Muscle of arm (tissue), 12 donors: Measurements from ENCODE around the gene GLIS2. TPM values are rescaled to one million over a fixed set of nuclear protein-coding genes. Genes with fewer than 3 reads are reported as not detected.
A peak's percentile ranks its signal among the peaks of the same experiment; 100 is the strongest.

Source experiments
- DNase-seq: peaks from one replicate; pipeline ENCODE4 v3.0.0-alpha.2; 2013
- polyA plus RNA-seq, 12 donors: library from polyadenylated mRNA; unstranded; fragments of 120-200 nt; gene quantifications; one replicate each; pipeline ENCODE4 v1.2.1, GENCODE V29; 2013; ENCODE audit not compliant: insufficient read length in 12 of 12

The GLIS2 gene
- polyA plus RNA-seq, 12 donors = 13.6 to 35.0 (median 19.8) TPM; not detected in 1

DNA sequence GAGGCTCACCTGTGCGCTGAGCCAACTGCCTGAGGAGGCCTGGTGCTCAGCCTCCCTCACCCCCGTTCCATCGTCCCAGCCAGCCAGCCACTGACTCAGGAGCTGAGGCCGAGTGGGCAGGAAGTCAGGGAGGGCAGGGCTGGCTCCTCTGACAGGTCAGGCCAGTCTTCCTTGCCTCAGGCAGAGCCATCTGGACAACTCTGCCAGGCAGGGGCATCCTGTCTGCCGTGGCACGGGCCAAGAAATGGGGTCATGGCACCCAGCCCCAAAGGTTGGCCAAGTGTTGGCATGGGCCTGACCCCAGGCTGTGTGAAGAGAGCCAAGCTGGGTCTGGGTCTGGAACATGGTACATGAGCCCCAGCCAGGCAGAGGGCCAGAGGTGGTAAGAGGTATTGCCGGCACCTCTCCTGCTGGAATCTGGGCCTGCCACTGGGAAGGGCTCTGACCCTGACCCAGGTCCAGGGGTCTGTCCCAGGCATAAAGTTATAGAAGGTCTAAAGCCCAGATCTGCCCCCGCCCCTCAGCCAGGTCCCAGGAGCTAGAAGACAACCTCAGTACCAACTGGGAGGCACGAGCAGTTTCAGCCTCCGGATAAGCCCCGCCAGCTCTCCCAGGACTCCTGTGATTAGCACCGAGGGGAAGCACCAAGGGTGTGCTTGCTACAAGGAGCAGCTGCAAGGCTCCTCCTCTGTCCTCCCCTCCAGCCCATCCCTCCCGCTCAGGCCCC, 53.3 kb downstream of the GLIS2 start:
- DNase-seq = no peak

DNA sequence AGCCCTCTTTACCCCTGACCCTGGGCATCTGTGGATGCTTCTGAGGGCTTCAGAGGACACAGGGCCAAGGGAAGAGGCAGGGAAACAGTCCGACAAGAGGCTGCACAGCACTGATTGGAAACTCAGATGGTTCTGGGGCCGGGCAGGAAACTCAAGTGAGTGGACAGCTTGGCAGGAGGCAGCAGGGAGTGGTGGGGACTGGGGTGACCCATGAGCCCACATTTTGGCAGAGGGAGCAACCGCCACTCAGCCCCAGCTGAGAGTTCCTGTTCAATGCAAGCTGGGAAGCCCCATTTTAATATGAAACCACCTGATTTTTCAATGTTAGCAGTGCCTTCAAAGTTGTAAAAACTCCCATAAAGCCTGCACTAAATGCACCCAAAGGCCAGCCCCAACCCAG, 54.3 kb downstream of the GLIS2 start:
- DNase-seq = no peak

DNA sequence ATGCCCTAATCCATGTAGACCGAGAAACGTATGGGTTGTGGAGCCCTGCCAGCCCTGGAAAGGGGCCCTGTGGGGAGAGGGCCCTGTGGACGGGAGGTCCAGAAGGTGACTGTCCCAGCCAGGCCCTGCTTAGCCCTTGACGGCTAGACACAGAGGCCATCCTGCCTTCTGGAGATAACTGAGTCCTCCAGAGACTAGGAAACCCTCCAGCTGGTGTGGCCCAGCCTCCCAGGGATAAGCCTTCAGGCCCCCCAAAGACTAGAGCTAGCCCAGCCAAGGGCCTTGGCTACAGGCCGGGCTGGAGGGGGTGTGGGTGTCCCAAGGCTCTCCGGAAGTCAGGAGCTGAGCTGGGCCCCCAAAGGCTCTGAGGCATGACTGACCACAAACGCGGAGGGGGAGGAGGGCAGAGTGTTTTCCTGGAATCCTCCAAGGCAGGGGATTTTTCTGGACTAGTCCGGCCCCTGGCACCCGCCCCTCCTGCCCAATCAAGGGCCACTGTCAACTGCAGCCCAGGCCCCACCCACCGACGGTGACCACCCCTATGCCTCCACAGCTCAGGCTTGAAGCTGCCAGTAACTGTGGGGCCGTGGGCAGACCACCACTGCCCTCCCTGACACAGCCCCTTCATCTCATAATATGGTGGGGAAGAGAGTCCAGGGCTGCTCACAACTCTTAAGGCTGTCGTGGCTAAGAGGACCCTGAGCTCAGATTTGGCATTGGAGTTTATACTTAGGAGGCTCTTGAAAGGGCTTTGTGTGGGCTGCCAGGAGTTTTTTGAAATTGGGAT, 54.9 kb downstream of the GLIS2 start:
- no peak for DNase-seq

GRCh38 chr16:4371357-4372000, 55.6 kb downstream of the GLIS2 start, which contains the start of gene VASN:
VASN (plus strand) TSS chr16:4371848; CDS start chr16:4380878, 9,030 bp downstream.
- DNase-seq = peak; percentile 81

DNA sequence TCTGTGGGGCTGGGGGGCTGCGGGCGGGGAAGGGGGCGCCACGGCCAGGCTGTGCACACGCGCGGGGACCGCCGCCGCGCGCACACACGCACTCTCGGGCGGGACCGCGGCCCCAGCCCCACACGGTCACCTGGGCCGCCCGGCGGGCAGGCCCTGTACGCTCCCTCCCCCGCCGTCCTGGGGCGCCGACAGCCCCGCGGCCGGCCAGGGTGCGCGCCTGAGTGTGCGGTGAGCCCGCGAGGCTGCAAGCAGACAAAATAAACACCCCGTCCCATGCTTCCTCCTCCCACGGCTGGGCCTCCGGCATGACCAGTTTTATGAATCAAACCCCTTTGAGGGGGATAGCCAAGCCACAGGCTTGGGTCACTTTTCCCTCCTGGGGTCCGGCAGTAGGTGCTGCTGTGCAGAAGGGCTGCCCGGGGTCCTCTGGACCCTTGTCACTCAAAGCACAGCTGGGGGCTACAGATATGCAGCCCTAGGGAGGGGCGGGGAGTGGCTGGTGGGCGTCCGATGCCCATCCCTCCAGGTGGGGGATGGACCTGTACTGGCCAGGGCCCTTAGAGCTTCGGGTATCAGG, 56.2 kb downstream of the GLIS2 start:
- DNase-seq = no peak

- DNase-seq = no peak
These were observed 56.9 kb downstream of the GLIS2 start for GRCh38 chr16:4372578-4373355.

DNA sequence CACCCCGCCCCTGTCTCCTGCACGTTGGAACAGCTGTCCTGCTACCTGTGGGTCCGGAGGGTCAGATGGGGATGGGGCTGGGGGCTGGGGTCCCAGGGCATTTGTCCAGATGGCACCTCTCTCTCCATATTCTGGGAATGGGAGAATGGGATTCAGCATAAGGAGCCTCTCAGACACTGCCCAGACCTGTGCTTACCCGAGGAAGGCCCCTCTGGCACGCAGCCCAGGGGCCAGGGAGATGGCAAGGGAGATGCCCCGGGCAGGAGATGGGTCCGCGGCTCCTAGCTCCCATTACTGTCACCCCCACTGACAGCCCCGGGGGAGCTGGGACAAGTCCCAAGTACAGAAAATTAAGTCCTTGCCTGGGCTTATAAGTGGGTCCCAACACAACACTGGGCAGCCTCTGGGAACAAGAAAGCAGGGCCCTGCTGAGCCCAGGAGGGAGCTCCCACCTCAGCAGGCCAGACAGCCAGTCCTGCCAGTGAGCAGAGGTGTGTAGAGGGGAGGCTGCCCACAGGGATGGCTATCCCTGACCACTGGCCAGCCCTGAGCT, 57.6 kb downstream of the GLIS2 start:
- no peak for DNase-seq

DNA sequence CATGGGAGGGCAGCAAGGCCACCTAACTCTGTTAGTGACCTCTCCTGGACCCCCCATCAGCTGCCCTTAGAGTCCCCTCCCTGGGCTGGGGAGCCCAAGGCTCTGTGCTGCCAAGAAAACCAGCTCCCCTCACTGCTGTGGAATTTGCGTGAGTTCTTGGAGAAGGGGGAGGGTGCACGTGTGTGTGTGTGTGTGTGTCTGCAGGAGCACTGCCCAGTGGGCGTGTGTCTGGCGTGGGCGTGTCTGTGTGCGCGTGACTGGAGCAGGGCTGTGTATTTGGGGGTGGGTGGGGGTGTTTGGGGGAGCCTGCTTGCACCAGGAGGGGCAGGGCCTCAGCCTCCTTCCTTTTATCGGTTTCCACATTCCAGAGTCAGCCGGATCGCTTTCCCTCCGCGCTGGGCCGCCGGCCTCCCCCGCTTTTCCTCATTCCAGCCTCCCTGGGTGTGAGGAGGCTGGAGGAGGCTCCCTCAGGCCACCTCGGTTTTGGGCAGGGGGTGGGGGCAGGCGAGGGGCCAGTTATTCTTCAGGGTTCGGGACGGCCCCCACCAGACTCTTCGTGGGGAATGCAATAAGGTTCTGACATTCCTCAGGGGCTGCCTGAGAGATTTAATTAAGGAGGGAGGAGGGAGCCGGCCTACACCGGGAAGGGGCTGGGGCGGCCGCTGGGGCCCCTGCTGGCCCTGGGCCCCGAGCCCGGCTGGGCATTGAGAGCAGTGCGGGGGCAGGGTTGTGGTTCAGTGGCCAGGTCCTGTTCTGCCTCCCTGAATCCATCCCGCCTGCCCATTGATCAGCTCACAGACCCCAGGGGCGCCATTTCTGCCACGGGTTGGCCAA, 58.3 kb downstream of the GLIS2 start:
- DNase-seq = peak; percentile 77

GRCh38 chr16:4375717-4376116, 59.9 kb downstream of the GLIS2 start:
- DNase-seq = no peak

DNA sequence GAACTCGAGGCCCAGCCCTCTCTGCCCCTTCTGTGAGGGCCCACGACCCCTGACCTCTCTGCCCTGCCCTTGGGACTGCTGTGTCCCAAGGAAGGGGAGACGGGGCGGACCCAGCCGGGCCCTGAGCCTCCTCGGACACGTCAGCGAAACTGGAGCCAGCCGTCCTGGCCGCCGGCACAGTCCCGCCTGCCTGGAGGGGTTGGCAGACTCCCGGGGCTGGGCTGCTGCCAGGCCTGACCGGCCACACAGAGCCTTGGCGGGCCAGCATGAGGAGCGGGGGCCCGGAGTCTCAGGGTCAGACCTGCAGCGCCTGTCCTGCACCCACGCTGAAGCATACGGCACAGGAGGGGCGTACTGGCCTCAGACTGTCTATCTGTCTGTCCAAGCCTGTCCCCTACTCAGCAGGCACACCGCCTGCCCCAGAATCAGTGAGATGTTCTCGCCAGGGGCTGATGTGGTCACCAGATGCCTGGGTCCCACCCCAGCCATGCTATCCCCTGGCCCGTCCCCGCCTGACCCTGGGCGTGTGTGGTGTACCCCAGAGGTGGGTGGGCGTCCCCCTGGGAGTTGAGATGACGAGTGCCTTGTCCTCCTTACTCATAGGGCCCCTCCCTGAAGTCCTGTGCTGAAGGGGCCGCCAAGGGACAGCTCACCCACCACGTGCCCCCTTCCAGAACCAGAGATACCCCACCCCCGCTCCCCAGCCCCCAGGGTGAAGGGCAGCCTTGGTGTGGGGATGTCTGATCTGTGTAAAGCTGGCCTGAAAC, 60.4 kb downstream of the GLIS2 start:
- peak; percentile 80 for DNase-seq

DNA sequence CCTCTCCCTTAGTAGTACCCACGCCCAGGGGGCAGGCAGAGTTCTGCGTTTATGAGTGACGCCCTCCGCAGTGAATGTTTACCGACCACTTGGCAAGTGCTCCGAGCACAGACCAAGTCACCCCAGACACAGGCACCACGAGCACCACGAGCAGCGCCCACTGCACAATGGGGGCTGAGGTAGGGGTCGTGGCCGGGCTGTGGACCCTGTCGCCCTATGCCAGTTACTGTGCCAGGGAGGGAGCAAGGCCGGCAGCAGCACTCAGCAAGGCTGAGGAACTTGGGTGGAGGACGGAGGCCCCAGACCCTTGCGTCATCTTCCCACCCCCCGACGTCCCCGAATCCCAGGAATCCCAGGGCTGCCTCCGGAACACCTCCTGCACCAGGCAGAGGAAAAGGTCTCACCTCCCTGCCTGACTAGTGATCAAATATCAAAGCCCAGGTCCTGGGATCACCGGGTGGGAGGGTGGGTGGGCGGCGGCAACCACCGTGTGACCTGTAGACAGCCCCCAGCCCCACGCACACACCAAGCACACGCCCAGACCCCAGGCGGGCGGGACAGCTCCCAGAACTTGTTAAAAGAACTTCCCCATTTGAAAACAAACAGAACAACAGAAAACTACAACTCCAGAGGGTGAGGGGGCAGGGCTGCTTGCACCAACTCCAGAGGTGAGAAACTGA, 61.2 kb downstream of the GLIS2 start:
- no peak for DNase-seq

DNA sequence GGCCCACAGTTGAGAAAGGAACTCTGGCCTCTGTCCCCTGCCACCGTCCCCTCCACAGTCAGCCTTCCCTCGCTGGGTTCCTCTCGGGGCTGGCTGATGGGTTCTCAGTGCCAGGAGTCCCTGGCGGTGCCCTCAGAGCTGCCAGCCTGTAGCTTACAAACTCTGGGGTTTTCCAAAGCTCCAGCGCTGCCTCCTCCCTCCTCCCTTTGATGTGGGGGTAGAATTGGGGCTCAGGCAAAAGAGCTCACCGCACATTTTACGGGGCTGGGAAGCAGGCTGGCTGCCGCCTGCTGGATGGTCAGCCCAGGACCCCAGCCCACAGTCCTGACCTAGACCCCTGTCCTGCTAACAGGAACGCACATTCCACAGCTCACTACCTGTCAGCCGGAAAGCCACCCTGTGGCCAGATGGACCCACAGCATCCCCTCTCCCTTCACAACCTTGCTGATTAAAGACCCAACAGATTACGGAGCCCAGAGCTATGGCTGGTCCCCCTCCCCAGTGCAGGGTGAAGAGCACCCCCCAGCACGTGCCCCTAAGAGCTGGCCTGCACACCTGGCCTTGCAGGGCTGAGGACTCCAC, 61.8 kb downstream of the GLIS2 start:
- DNase-seq = no peak

GRCh38 chr16:4378161-4378666, 62.3 kb downstream of the GLIS2 start:
- DNase-seq = no peak

GRCh38 chr16:4378999-4379690, 63.3 kb downstream of the GLIS2 start:
- no peak for DNase-seq

DNA sequence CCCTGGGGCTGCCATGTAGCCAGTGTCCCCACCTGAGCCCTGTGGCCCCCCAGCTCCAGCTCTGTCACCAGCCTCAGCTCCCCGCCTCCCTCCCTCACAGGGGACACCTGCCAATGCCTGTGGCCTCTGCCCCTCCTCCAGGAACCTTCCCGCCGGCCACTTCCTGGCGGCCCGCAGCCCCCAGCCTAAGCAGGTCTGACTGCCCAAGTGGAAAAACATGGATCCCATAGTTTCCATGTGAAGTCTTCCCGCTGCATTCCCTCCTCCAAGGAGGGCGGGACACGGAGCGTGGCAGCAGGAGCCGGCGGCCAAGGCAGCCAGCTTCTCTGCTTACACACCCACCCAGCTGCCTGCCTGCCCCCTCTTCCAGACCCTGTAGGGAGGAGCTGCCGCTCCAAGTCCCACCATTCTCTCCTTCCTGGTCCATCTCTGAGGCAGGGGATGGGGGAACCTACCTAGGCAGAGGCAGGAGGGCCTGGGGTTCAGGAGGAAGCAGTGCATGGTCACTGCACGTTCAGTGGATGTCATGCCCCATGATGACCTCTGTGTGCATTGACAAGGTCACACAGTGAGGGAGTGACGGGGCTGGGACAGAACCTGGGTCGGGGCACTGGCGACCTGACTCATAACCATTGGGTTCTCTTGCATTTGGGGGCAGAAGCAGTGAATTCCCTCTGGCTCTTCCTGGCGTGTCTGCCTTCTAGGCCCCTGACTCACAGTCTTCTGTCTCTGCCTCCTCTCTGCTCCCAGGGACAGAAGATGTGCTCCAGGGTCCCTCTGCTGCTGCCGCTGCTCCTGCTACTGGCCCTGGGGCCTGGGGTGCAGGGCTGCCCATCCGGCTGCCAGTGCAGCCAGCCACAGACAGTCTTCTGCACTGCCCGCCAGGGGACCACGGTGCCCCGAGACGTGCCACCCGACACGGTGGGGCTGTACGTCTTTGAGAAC, 64.5 kb downstream of the GLIS2 start:
- DNase-seq = peak; percentile 74
